Smooth muscle cell (in vitro differentiated cells): Measurements from ENCODE around the gene PTPRN2. TPM values are rescaled to one million over a fixed set of nuclear protein-coding genes. Genes with fewer than 3 reads are reported as not detected.

Experiments
- DNase-seq: peaks from one replicate; lab custom pipeline; 2025; ENCODE audit not compliant: unreplicated experiment; lab: John Stamatoyannopoulos, UW
- H2AFZ ChIP-seq: fragments of 200-600 bp; sonication (generic); 2 replicates; pipeline ENCODE4 v1.6.0; 2016; ENCODE audit warnings: antibody characterized with exemption, low read depth, mild to moderate bottlenecking
- H3F3A ChIP-seq: fragments of 200-600 bp; sonication (generic); 2 replicates; pipeline ENCODE4 v1.6.0; 2017; ENCODE audit warnings: antibody characterized with exemption, low read depth
- H3K27ac ChIP-seq: fragments of 200-600 bp; sonication (generic); 2 replicates; pipeline ENCODE4 v1.5.1; 2016; ENCODE audit warnings: low read depth, mild to moderate bottlenecking
- H3K27me3 ChIP-seq: fragments of 200-600 bp; sonication (generic); 2 replicates; pipeline ENCODE4 v1.6.1; 2016; ENCODE audit warnings: low read depth, mild to moderate bottlenecking
- H3K36me3 ChIP-seq: fragments of 200-600 bp; sonication (generic); 2 replicates; pipeline ENCODE4 v1.5.1; 2016; ENCODE audit warnings: low read depth
- H3K4me1 ChIP-seq: fragments of 200-600 bp; sonication (generic); 2 replicates; pipeline ENCODE4 v1.5.1; 2016; ENCODE audit warnings: low read depth
- H3K4me2 ChIP-seq: fragments of 200-600 bp; sonication (generic); 2 replicates; pipeline ENCODE4 v1.6.0; 2016; ENCODE audit warnings: mild to moderate bottlenecking
- H3K4me3 ChIP-seq: fragments of 200-600 bp; sonication (generic); 2 replicates; pipeline ENCODE4 v1.5.1; 2016; ENCODE audit warnings: mild to moderate bottlenecking
- H3K79me2 ChIP-seq: fragments of 200-600 bp; sonication (generic); 2 replicates; pipeline ENCODE4 v1.6.0; 2016; ENCODE audit warnings: low read depth, mild to moderate bottlenecking
- H3K9ac ChIP-seq: fragments of 200-600 bp; sonication (generic); 2 replicates; pipeline ENCODE4 v1.6.0; 2016; ENCODE audit warnings: low read depth
- H3K9me3 ChIP-seq: fragments of 200-600 bp; sonication (generic); replicated peaks from 2 replicates; pipeline ENCODE4 v1.5.1; 2016; ENCODE audit warnings: low read depth
- H4K20me1 ChIP-seq: fragments of 200-600 bp; sonication (generic); 2 replicates; pipeline ENCODE4 v1.6.0; 2016; ENCODE audit warnings: low read depth
- CTCF ChIP-seq: fragments of 200-600 bp; sonication (generic); IDR thresholded peaks from 2 replicates; pipeline ENCODE4 v1.5.1; 2017; ENCODE audit warnings: borderline replicate concordance, mild to moderate bottlenecking, antibody characterized with exemption; ENCODE audit not compliant: insufficient read depth, poor library complexity, severe bottlenecking
- WGBS: methylation state at CpG from one replicate; pipeline ENCODE4 v1.1.7; 2016; ENCODE audit warnings: low lambda C conversion rate; 5-methylcytosine and 5-hydroxymethylcytosine counted together
- polyA plus RNA-seq: library from polyadenylated mRNA; unstranded; fragments of >200 nt; fragmentation: Nextera tagmentation; extraction: Ambion mirVana; gene quantifications from 2 replicates; pipeline ENCODE4 v1.2.1, GENCODE V29; 2016
- total RNA-seq: library from RNA; depleted of rRNA; stranded (reverse); fragments of >200 nt; gene quantifications from 2 replicates; pipeline ENCODE4 v1.2.3, GENCODE V29; 2014

The PTPRN2 gene
- total and polyA plus RNA-seq, 2 experiments from 2014 or later: 0.09 to 0.87 TPM

GRCh38 chr7:157973971-157974677 is 613.5 kb downstream of the PTPRN2 start:
- Histone ChIP-seq H3K4me2 (no peak overlapping the region), H3K79me2 (no peaks in the 10 kb centered on the region), H3K27ac (no peak overlapping the region), H3K9me3 (no peaks in the 10 kb centered on the region), H3F3A (no peaks in the 10 kb centered on the region), H4K20me1 (no peaks in the 10 kb centered on the region), H3K9ac (no peak overlapping the region), H3K4me1 (no peaks in the 10 kb centered on the region), H3K36me3 (no peaks in the 10 kb centered on the region), H2AFZ (no peak overlapping the region), H3K27me3 (no peaks in the 10 kb centered on the region), H3K4me3 (no peak overlapping the region)
- no peak for TF ChIP-seq CTCF
- WGBS: 92% methylated on average over 23 of the region's 23 CpGs
- DNase-seq: no peak

GRCh38 chr7:157972914-157973313 is 614.7 kb downstream of the PTPRN2 start:
- no peaks in the 10 kb centered on the region for H3K27me3 ChIP-seq
- no peaks in the 10 kb centered on the region for H4K20me1 ChIP-seq
- H3K9ac ChIP-seq: no peak overlapping the region
- TF ChIP-seq CTCF: no peak
- no peak overlapping the region for H3K27ac ChIP-seq
- no peak overlapping the region for H3K4me3 ChIP-seq
- H3F3A ChIP-seq: no peaks in the 10 kb centered on the region
- H2AFZ ChIP-seq: no peak overlapping the region
- no peaks in the 10 kb centered on the region for H3K79me2 ChIP-seq
- 79% methylated on average over 5 of the region's 5 CpGs for WGBS
- H3K4me2 ChIP-seq: no peak overlapping the region
- no peaks in the 10 kb centered on the region for H3K36me3 ChIP-seq
- no peaks in the 10 kb centered on the region for H3K4me1 ChIP-seq
- DNase-seq: no peak
- no peaks in the 10 kb centered on the region for H3K9me3 ChIP-seq

GRCh38 chr7:157971501-157971900 is 616.1 kb downstream of the PTPRN2 start:
- Histone ChIP-seq H3K36me3 (no peaks in the 10 kb centered on the region), H3K4me2 (no peak overlapping the region), H3K79me2 (no peaks in the 10 kb centered on the region), H2AFZ (no peak overlapping the region), H3F3A (no peaks in the 10 kb centered on the region), H3K27ac (no peak overlapping the region), H4K20me1 (no peaks in the 10 kb centered on the region), H3K4me1 (no peaks in the 10 kb centered on the region), H3K4me3 (no peak overlapping the region), H3K27me3 (no peaks in the 10 kb centered on the region), H3K9me3 (no peaks in the 10 kb centered on the region), H3K9ac (no peak overlapping the region)
- 79% methylated on average over 5 of the region's 5 CpGs for WGBS
- no peak for DNase-seq
- no peak for TF ChIP-seq CTCF

- H3K4me3 ChIP-seq: no peak overlapping the region
- H3K36me3 ChIP-seq: no peaks in the 10 kb centered on the region
- no peaks in the 10 kb centered on the region for H3K27me3 ChIP-seq
- H4K20me1 ChIP-seq: no peaks in the 10 kb centered on the region
- H3K79me2 ChIP-seq: no peaks in the 10 kb centered on the region
- H3K4me1 ChIP-seq: no peaks in the 10 kb centered on the region
- H2AFZ ChIP-seq: no peak overlapping the region
- TF ChIP-seq CTCF: no peak
- no peak for DNase-seq
- WGBS: 85% methylated on average over 3 of the region's 3 CpGs
- no peak overlapping the region for H3K4me2 ChIP-seq
- no peak overlapping the region for H3K9ac ChIP-seq
- no peak overlapping the region for H3K27ac ChIP-seq
- H3F3A ChIP-seq: no peaks in the 10 kb centered on the region
- no peaks in the 10 kb centered on the region for H3K9me3 ChIP-seq
Measured at GRCh38 chr7:157970744-157971143, 616.9 kb downstream of the PTPRN2 start.
